WTC11 (cell line): Measurements from ENCODE around the gene ASGR1. TPM values are rescaled to one million over a fixed set of nuclear protein-coding genes. Genes with fewer than 3 reads are reported as not detected.

ENCODE experiments used
- ATAC-seq: fragments of 200-7000 bp; cut with Tn5 transposase; 2 replicates; pipeline ENCODE4 v1.10.0; 2021; ENCODE audit warnings: mild to moderate bottlenecking, moderate library complexity
- CTCF ChIA-PET: fragments of 300-600 bp; sonication (Branson Sonifier 250); formaldehyde crosslinking; loops from one replicate; lab custom pipeline; 2021; ENCODE audit warnings: antibody characterized with exemption; lab: Charles Lee
- POLR2A ChIA-PET: fragments of 350-600 bp; sonication (Branson Sonifier 250); formaldehyde crosslinking; loops from one replicate; lab custom pipeline; 2021; ENCODE audit warnings: antibody characterized with exemption; lab: Charles Lee
- DNase-seq: peaks from one replicate; pipeline ENCODE4 v3.0.0; 2021; ENCODE audit warnings: low spot score
- H3K27ac Mint-ChIP-seq: 2 replicates; pipeline ENCODE4 v1.8.0; 2021; ENCODE audit warnings: mixed read lengths
- H3K27me3 Mint-ChIP-seq: 2 replicates; pipeline ENCODE4 v1.8.0; 2021; ENCODE audit warnings: low read depth, mild to moderate bottlenecking, moderate library complexity, mixed read lengths
- H3K36me3 Mint-ChIP-seq: 2 replicates; pipeline ENCODE4 v1.8.0; 2021; ENCODE audit warnings: mixed read lengths
- H3K4me1 Mint-ChIP-seq: 2 replicates; pipeline ENCODE4 v1.8.0; 2022; ENCODE audit warnings: mixed read lengths
- H3K4me3 Mint-ChIP-seq: 2 replicates; pipeline ENCODE4 v1.8.0; 2021; ENCODE audit warnings: mild to moderate bottlenecking, moderate library complexity, mixed read lengths
- H3K9me3 Mint-ChIP-seq: 2 replicates; pipeline ENCODE4 v1.8.0; 2021; ENCODE audit warnings: mixed read lengths
- ATF1 ChIP-seq: sonication (generic); formaldehyde crosslinking; IDR thresholded peaks from 2 replicates; pipeline ENCODE4 v1.8.1; 2023; ENCODE audit warnings: mild to moderate bottlenecking, moderate library complexity, missing genetic modification reagents
- ATF3 ChIP-seq: sonication (generic); formaldehyde crosslinking; conservative IDR thresholded peaks from 2 replicates; pipeline ENCODE4 v1.8.1; 2022; ENCODE audit warnings: mild to moderate bottlenecking, missing genetic modification reagents
- CREB1 ChIP-seq: sonication (generic); formaldehyde crosslinking; IDR thresholded peaks from 2 replicates; pipeline ENCODE4 v1.8.0; 2023; ENCODE audit warnings: mild to moderate bottlenecking, missing genetic modification reagents
- GTF2I ChIP-seq: fragments of 250-450 bp; sonication (Bioruptor Pico); conservative IDR thresholded peaks from 2 replicates; pipeline ENCODE4 v1.4.0; 2021; ENCODE audit warnings: mild to moderate bottlenecking
- IRF2 ChIP-seq: sonication (generic); formaldehyde crosslinking; IDR thresholded peaks from 2 replicates; pipeline ENCODE4 v1.8.0; 2022; ENCODE audit warnings: low read depth, missing genetic modification reagents, borderline replicate concordance
- SMAD3 ChIP-seq: sonication (generic); formaldehyde crosslinking; IDR thresholded peaks from 2 replicates; pipeline ENCODE4 v1.8.0; 2022; ENCODE audit warnings: missing genetic modification reagents, mild to moderate bottlenecking, borderline replicate concordance
- TEAD1 ChIP-seq: sonication (generic); formaldehyde crosslinking; IDR thresholded peaks from 2 replicates; pipeline ENCODE4 v1.8.0; 2022; ENCODE audit warnings: mild to moderate bottlenecking, missing genetic modification reagents
- ZNF423 ChIP-seq: fragments of 250-450 bp; sonication (Bioruptor Pico); IDR thresholded peaks from 2 replicates; pipeline ENCODE4 v2.1.2; 2022; ENCODE audit warnings: mild to moderate bottlenecking, moderate library complexity
- ZNF671 ChIP-seq: fragments of 250-450 bp; sonication (Bioruptor Pico); IDR thresholded peaks from 2 replicates; pipeline ENCODE4 v1.8.0; 2021; ENCODE audit warnings: mild to moderate bottlenecking
- total RNA-seq: library from RNA; stranded (reverse); gene quantifications from 3 replicates; pipeline ENCODE4 v1.2.3, GENCODE V29; 2021
- TF ChIP-seq, protein P1 (sequence below): fragments of 250-450 bp; sonication (Bioruptor Pico); IDR thresholded peaks from 2 replicates; pipeline ENCODE4 v1.9.0; 2021; ENCODE audit warnings: moderate library complexity, mild to moderate bottlenecking, inconsistent platforms, borderline replicate concordance
- TF ChIP-seq, protein P2 (sequence below): sonication (generic); formaldehyde crosslinking; IDR thresholded peaks from 2 replicates; pipeline ENCODE4 v1.8.0; 2022; ENCODE audit warnings: missing genetic modification reagents
- TF ChIP-seq, protein P3 (sequence below): fragments of 250-450 bp; sonication (Bioruptor Pico); IDR thresholded peaks from 2 replicates; pipeline ENCODE4 v2.1.2; 2022; ENCODE audit warnings: mild to moderate bottlenecking, moderate library complexity
- TF ChIP-seq, protein P4 (sequence below): sonication (generic); formaldehyde crosslinking; IDR thresholded peaks from 2 replicates; pipeline ENCODE4 v1.8.0; 2022; ENCODE audit warnings: mild to moderate bottlenecking, missing genetic modification reagents
- TF ChIP-seq, protein P5 (sequence below): sonication (generic); formaldehyde crosslinking; IDR thresholded peaks from 2 replicates; pipeline ENCODE4 v1.8.1; 2023; ENCODE audit warnings: mild to moderate bottlenecking, missing genetic modification reagents, borderline replicate concordance
- TF ChIP-seq, protein P6 (sequence below): fragments of 250-450 bp; sonication (Bioruptor Pico); IDR thresholded peaks from 2 replicates; pipeline ENCODE4 v1.9.0; 2021; ENCODE audit warnings: mild to moderate bottlenecking, borderline replicate concordance

The ASGR1 gene
- total RNA-seq, 1 experiment from 2014 or later, result 13.3 TPM

DNA sequence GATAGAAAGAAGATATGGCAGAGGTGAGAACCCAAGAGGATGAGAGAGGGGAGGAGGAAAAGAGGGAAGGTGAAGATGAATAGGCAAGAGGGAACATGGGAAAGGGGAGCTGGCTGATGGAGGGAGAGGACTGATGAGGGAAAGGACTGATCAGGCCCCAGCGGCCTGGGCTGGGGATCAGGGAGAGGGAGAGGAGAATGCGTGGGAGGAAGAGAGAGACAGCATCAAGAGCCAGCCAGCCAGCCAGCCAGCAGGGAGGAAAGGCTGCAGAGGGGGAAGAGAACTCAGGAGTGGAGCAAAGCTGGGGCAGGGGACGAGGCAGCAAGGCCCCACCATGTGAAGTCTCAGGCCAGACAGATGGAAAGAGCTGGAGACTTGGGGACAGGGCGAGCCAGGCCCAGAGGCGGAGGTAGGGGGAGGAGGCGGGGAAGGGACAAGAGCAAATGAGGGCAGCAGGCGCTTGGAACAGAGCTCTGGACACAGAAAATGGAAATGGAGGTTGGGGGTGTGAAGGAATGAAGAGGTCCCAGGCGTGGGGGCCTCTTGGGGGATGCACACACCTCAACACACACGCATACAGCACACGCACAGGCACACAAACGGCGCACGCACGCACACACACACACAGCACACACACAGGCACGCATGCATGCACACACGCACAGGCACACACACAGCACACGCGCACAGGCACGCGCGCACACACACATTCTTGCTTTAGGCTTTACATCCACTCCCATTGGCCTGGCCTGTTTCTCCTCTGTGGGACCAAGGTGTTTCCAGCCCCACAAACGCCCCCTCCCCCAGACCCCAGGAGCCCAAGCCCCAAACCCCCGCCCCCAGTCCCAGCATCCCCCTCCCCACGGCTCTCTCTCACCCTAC is 28.2 kb upstream of the ASGR1 start:
- no peak for DNase-seq
- ATAC-seq, result no peak
- Mint-ChIP-seq H3K4me1 (peaks cover 55% of the 10 kb centered on the region), H3K27me3 (no peaks in the 10 kb centered on the region), H3K4me3 (peak overlapping the region; percentile 59), H3K36me3 (peaks cover 11% of the 10 kb centered on the region), H3K9me3 (no peaks in the 10 kb centered on the region), H3K27ac (peak overlapping the region; percentile 29; the same call in 1 of the 2 replicates)
- ChIA-PET CTCF (interaction anchor here (0.7 to 3.1 kb wide), 10 partner anchors 11 to 161 kb away, joined by 3 to 24 read pairs (median 5); partner anchors contain the start of genes ACADVL and DLG4), POLR2A (interaction anchor here (0.6 to 1.4 kb wide), 4 partner anchors 13 to 280 kb away, joined by 3 to 8 read pairs (median 4); partner anchors contain the start of genes ACADVL and DLG4)
- TF ChIP-seq, protein P1, sequence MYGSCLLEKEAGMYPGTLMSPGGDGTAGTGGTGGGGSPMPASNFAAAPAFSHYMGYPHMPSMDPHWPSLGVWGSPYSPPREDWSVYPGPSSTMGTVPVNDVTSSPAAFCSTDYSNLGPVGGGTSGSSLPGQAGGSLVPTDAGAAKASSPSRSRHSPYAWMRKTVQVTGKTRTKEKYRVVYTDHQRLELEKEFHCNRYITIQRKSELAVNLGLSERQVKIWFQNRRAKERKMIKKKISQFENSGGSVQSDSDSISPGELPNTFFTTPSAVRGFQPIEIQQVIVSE (CRISPR knock-in tag), result no peak
- TF ChIP-seq CREB1 (CRISPR knock-in tag) (no peak), ZNF423 (CRISPR knock-in tag) (no peak), ATF3 (CRISPR knock-in tag) (no peak), GTF2I (no peak), ATF1 (CRISPR knock-in tag) (no peak), ZNF671 (CRISPR knock-in tag) (no peak), SMAD3 (CRISPR knock-in tag) (no peak), IRF2 (CRISPR knock-in tag) (no peak), TEAD1 (CRISPR knock-in tag) (no peak)
- TF ChIP-seq, protein P2, sequence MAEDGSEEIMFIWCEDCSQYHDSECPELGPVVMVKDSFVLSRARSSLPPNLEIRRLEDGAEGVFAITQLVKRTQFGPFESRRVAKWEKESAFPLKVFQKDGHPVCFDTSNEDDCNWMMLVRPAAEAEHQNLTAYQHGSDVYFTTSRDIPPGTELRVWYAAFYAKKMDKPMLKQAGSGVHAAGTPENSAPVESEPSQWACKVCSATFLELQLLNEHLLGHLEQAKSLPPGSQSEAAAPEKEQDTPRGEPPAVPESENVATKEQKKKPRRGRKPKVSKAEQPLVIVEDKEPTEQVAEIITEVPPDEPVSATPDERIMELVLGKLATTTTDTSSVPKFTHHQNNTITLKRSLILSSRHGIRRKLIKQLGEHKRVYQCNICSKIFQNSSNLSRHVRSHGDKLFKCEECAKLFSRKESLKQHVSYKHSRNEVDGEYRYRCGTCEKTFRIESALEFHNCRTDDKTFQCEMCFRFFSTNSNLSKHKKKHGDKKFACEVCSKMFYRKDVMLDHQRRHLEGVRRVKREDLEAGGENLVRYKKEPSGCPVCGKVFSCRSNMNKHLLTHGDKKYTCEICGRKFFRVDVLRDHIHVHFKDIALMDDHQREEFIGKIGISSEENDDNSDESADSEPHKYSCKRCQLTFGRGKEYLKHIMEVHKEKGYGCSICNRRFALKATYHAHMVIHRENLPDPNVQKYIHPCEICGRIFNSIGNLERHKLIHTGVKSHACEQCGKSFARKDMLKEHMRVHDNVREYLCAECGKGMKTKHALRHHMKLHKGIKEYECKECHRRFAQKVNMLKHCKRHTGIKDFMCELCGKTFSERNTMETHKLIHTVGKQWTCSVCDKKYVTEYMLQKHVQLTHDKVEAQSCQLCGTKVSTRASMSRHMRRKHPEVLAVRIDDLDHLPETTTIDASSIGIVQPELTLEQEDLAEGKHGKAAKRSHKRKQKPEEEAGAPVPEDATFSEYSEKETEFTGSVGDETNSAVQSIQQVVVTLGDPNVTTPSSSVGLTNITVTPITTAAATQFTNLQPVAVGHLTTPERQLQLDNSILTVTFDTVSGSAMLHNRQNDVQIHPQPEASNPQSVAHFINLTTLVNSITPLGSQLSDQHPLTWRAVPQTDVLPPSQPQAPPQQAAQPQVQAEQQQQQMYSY (CRISPR knock-in tag), result no peak
- TF ChIP-seq, protein P3, sequence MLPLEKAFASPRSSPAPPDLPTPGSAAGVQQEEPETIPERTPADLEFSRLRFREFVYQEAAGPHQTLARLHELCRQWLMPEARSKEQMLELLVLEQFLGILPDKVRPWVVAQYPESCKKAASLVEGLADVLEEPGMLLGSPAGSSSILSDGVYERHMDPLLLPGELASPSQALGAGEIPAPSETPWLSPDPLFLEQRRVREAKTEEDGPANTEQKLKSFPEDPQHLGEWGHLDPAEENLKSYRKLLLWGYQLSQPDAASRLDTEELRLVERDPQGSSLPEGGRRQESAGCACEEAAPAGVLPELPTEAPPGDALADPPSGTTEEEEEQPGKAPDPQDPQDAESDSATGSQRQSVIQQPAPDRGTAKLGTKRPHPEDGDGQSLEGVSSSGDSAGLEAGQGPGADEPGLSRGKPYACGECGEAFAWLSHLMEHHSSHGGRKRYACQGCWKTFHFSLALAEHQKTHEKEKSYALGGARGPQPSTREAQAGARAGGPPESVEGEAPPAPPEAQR (CRISPR knock-in tag), result no peak
- TF ChIP-seq, protein P4, sequence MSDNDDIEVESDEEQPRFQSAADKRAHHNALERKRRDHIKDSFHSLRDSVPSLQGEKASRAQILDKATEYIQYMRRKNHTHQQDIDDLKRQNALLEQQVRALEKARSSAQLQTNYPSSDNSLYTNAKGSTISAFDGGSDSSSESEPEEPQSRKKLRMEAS (CRISPR knock-in tag), result no peak
- TF ChIP-seq, protein P5, sequence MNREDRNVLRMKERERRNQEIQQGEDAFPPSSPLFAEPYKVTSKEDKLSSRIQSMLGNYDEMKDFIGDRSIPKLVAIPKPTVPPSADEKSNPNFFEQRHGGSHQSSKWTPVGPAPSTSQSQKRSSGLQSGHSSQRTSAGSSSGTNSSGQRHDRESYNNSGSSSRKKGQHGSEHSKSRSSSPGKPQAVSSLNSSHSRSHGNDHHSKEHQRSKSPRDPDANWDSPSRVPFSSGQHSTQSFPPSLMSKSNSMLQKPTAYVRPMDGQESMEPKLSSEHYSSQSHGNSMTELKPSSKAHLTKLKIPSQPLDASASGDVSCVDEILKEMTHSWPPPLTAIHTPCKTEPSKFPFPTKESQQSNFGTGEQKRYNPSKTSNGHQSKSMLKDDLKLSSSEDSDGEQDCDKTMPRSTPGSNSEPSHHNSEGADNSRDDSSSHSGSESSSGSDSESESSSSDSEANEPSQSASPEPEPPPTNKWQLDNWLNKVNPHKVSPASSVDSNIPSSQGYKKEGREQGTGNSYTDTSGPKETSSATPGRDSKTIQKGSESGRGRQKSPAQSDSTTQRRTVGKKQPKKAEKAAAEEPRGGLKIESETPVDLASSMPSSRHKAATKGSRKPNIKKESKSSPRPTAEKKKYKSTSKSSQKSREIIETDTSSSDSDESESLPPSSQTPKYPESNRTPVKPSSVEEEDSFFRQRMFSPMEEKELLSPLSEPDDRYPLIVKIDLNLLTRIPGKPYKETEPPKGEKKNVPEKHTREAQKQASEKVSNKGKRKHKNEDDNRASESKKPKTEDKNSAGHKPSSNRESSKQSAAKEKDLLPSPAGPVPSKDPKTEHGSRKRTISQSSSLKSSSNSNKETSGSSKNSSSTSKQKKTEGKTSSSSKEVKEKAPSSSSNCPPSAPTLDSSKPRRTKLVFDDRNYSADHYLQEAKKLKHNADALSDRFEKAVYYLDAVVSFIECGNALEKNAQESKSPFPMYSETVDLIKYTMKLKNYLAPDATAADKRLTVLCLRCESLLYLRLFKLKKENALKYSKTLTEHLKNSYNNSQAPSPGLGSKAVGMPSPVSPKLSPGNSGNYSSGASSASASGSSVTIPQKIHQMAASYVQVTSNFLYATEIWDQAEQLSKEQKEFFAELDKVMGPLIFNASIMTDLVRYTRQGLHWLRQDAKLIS (CRISPR knock-in tag), result no peak
- TF ChIP-seq, protein P6, sequence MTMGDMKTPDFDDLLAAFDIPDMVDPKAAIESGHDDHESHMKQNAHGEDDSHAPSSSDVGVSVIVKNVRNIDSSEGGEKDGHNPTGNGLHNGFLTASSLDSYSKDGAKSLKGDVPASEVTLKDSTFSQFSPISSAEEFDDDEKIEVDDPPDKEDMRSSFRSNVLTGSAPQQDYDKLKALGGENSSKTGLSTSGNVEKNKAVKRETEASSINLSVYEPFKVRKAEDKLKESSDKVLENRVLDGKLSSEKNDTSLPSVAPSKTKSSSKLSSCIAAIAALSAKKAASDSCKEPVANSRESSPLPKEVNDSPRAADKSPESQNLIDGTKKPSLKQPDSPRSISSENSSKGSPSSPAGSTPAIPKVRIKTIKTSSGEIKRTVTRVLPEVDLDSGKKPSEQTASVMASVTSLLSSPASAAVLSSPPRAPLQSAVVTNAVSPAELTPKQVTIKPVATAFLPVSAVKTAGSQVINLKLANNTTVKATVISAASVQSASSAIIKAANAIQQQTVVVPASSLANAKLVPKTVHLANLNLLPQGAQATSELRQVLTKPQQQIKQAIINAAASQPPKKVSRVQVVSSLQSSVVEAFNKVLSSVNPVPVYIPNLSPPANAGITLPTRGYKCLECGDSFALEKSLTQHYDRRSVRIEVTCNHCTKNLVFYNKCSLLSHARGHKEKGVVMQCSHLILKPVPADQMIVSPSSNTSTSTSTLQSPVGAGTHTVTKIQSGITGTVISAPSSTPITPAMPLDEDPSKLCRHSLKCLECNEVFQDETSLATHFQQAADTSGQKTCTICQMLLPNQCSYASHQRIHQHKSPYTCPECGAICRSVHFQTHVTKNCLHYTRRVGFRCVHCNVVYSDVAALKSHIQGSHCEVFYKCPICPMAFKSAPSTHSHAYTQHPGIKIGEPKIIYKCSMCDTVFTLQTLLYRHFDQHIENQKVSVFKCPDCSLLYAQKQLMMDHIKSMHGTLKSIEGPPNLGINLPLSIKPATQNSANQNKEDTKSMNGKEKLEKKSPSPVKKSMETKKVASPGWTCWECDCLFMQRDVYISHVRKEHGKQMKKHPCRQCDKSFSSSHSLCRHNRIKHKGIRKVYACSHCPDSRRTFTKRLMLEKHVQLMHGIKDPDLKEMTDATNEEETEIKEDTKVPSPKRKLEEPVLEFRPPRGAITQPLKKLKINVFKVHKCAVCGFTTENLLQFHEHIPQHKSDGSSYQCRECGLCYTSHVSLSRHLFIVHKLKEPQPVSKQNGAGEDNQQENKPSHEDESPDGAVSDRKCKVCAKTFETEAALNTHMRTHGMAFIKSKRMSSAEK (CRISPR knock-in tag), result no peak
- TF ChIP-seq, all 79 proteins: peak for 0
